Activated naive CD8-positive, alpha-beta T cell treated with anti-CD3 and anti-CD28 coated beads, Interleukin-2, amount 10 ng/mL, durations not matched to agents 7 days and 5 days (primary cell): ENCODE results near the gene TBL1X. TPM values are rescaled to one million over a fixed set of nuclear protein-coding genes. Genes with fewer than 3 reads are reported as not detected.

Source experiments
- ATAC-seq: fragments of 150-1000 bp; cut with Tn5 transposase; one replicate; pipeline ENCODE4 v1.10.0; 2021; ENCODE audit warnings: low read depth, moderate library complexity
- POLR2A ChIA-PET: fragments of 350-600 bp; sonication (Branson Sonifier 250); formaldehyde crosslinking; loops from one replicate; lab custom pipeline; 2021; ENCODE audit warnings: antibody characterized with exemption; lab: Charles Lee
- DNase-seq: peaks from one replicate; pipeline ENCODE4 v3.0.0; 2021
- H3K27ac Mint-ChIP-seq: one replicate; pipeline ENCODE4 v1.8.0; 2022; ENCODE audit warnings: mild to moderate bottlenecking, mixed read lengths
- H3K27me3 Mint-ChIP-seq: one replicate; pipeline ENCODE4 v1.8.0; 2022; ENCODE audit warnings: mild to moderate bottlenecking, moderate library complexity, mixed read lengths
- H3K36me3 Mint-ChIP-seq: one replicate; pipeline ENCODE4 v1.8.0; 2021; ENCODE audit warnings: mild to moderate bottlenecking, mixed read lengths
- H3K4me1 Mint-ChIP-seq: one replicate; pipeline ENCODE4 v1.8.0; 2021; ENCODE audit warnings: mixed read lengths
- H3K4me3 Mint-ChIP-seq: one replicate; pipeline ENCODE4 v1.8.0; 2022; ENCODE audit warnings: mild to moderate bottlenecking, moderate library complexity, mixed read lengths
- H3K9me3 Mint-ChIP-seq: one replicate; pipeline ENCODE4 v1.8.0; 2021; ENCODE audit warnings: mixed read lengths
- total RNA-seq, 2 experiments: library from RNA; stranded (reverse); gene quantifications; one replicate each; pipeline ENCODE4 v1.2.3, GENCODE V29; 2021

Gene TBL1X
- total RNA-seq, 2 experiments from 2014 or later = 29.7 to 31.1 TPM

- POLR2A ChIA-PET = no interaction called here
- H3K4me3 Mint-ChIP-seq = no peak overlapping the region
- peaks cover 7% of the 10 kb centered on the region for H3K36me3 Mint-ChIP-seq
- H3K4me1 Mint-ChIP-seq = peaks cover 16% of the 10 kb centered on the region
- no peaks in the 10 kb centered on the region for H3K27me3 Mint-ChIP-seq
- ATAC-seq (no peak), DNase-seq (no peak)
- H3K27ac Mint-ChIP-seq = no peak overlapping the region
- H3K9me3 Mint-ChIP-seq = peaks cover 3% of the 10 kb centered on the region
Measured at GRCh38 chrX:9537781-9538180, 72.9 kb downstream of the TBL1X start.

- H3K4me3 Mint-ChIP-seq = no peak overlapping the region
- no peaks in the 10 kb centered on the region for H3K27me3 Mint-ChIP-seq
- peaks cover 3% of the 10 kb centered on the region for H3K9me3 Mint-ChIP-seq
- DNase-seq = no peak
- H3K4me1 Mint-ChIP-seq = peaks cover 12% of the 10 kb centered on the region
- POLR2A ChIA-PET = no interaction called here
- peaks cover 7% of the 10 kb centered on the region for H3K36me3 Mint-ChIP-seq
- H3K27ac Mint-ChIP-seq = peak overlapping the region; percentile 60
- no peak for ATAC-seq
Measured at GRCh38 chrX:9538544-9539045, 73.7 kb downstream of the TBL1X start.

- Mint-ChIP-seq H3K27me3 (no peaks in the 10 kb centered on the region), H3K27ac (no peak overlapping the region)
Measured at GRCh38 chrX:9539605-9540387, 74.9 kb downstream of the TBL1X start.

GRCh38 chrX:9542106-9542760 lies 77.4 kb downstream of the TBL1X start:
- H3K36me3 Mint-ChIP-seq = peaks cover 9% of the 10 kb centered on the region
- H3K4me1 Mint-ChIP-seq = peaks cover 3% of the 10 kb centered on the region
- H3K9me3 Mint-ChIP-seq = peaks cover 3% of the 10 kb centered on the region
- no peak for ATAC-seq
- no peak overlapping the region for H3K4me3 Mint-ChIP-seq
- POLR2A ChIA-PET = no interaction called here
- DNase-seq = no peak
- no peak overlapping the region for H3K27ac Mint-ChIP-seq
- H3K27me3 Mint-ChIP-seq = no peaks in the 10 kb centered on the region

More at GRCh38 chrX:9539605-9540387, 74.9 kb downstream of the TBL1X start:
- peaks cover 3% of the 10 kb centered on the region for H3K9me3 Mint-ChIP-seq
- peaks cover 10% of the 10 kb centered on the region for H3K4me1 Mint-ChIP-seq
- no peak for ATAC-seq
- no peak for DNase-seq
- POLR2A ChIA-PET = no interaction called here
- peaks cover 7% of the 10 kb centered on the region for H3K36me3 Mint-ChIP-seq
- H3K4me3 Mint-ChIP-seq = no peak overlapping the region

GRCh38 chrX:9542761-9543111 lies 77.9 kb downstream of the TBL1X start:
- Mint-ChIP-seq H3K27me3 (no peaks in the 10 kb centered on the region), H3K4me3 (no peak overlapping the region), H3K36me3 (peaks cover 8% of the 10 kb centered on the region), H3K4me1 (peaks cover 3% of the 10 kb centered on the region), H3K9me3 (no peaks in the 10 kb centered on the region), H3K27ac (no peak overlapping the region)
- DNase-seq = no peak
- POLR2A ChIA-PET = no interaction called here
- ATAC-seq = no peak

- H3K4me3 Mint-ChIP-seq = no peak overlapping the region
- H3K4me1 Mint-ChIP-seq = peaks cover 3% of the 10 kb centered on the region
- H3K27ac Mint-ChIP-seq = no peak overlapping the region
Measured at GRCh38 chrX:9555354-9555753, 90.5 kb downstream of the TBL1X start.

GRCh38 chrX:9557091-9557490 lies 92.2 kb downstream of the TBL1X start:
- peaks cover 4% of the 10 kb centered on the region for H3K4me1 Mint-ChIP-seq

More at GRCh38 chrX:9555354-9555753, 90.5 kb downstream of the TBL1X start:
- peaks cover 10% of the 10 kb centered on the region for H3K36me3 Mint-ChIP-seq
- DNase-seq = no peak
- POLR2A ChIA-PET = no interaction called here
- no peak for ATAC-seq
- H3K27me3 Mint-ChIP-seq = no peaks in the 10 kb centered on the region
- peaks cover 2% of the 10 kb centered on the region for H3K9me3 Mint-ChIP-seq

GRCh38 chrX:9557521-9557920 lies 92.7 kb downstream of the TBL1X start:
- Mint-ChIP-seq H3K9me3 (peaks cover 2% of the 10 kb centered on the region), H3K4me3 (no peak overlapping the region), H3K36me3 (peaks cover 12% of the 10 kb centered on the region), H3K27me3 (no peaks in the 10 kb centered on the region), H3K27ac (peak overlapping the region; percentile 2), H3K4me1 (peaks cover 2% of the 10 kb centered on the region)
- ATAC-seq (no peak), DNase-seq (no peak)
- POLR2A ChIA-PET = no interaction called here

More at GRCh38 chrX:9557091-9557490, 92.2 kb downstream of the TBL1X start:
- no peak overlapping the region for H3K4me3 Mint-ChIP-seq
- peaks cover 12% of the 10 kb centered on the region for H3K36me3 Mint-ChIP-seq
- no peaks in the 10 kb centered on the region for H3K27me3 Mint-ChIP-seq
- no peak overlapping the region for H3K27ac Mint-ChIP-seq
- ATAC-seq (no peak), DNase-seq (no peak)
- POLR2A ChIA-PET = no interaction called here
- H3K9me3 Mint-ChIP-seq = peaks cover 2% of the 10 kb centered on the region

- Mint-ChIP-seq H3K4me3 (no peak overlapping the region), H3K9me3 (peaks cover 2% of the 10 kb centered on the region), H3K4me1 (peaks cover 4% of the 10 kb centered on the region), H3K36me3 (peaks cover 14% of the 10 kb centered on the region), H3K27ac (no peak overlapping the region), H3K27me3 (no peaks in the 10 kb centered on the region)
- POLR2A ChIA-PET = no interaction called here
- DNase-seq (no peak), ATAC-seq (no peak)
Measured at GRCh38 chrX:9558615-9559014, 93.8 kb downstream of the TBL1X start.

GRCh38 chrX:9560219-9560618 lies 95.4 kb downstream of the TBL1X start:
- Mint-ChIP-seq H3K9me3 (peaks cover 2% of the 10 kb centered on the region), H3K27ac (no peak overlapping the region), H3K4me1 (peaks cover 4% of the 10 kb centered on the region), H3K27me3 (no peaks in the 10 kb centered on the region), H3K4me3 (no peak overlapping the region), H3K36me3 (peaks cover 14% of the 10 kb centered on the region)
- POLR2A ChIA-PET = no interaction called here
- DNase-seq (no peak), ATAC-seq (no peak)

- DNase-seq (no peak), ATAC-seq (no peak)
- Mint-ChIP-seq H3K27me3 (no peaks in the 10 kb centered on the region), H3K4me1 (peaks cover 7% of the 10 kb centered on the region), H3K4me3 (no peak overlapping the region), H3K9me3 (peaks cover 2% of the 10 kb centered on the region), H3K27ac (no peak overlapping the region), H3K36me3 (peaks cover 14% of the 10 kb centered on the region)
- POLR2A ChIA-PET = no interaction called here
Measured at GRCh38 chrX:9561199-9561598, 96.3 kb downstream of the TBL1X start.

GRCh38 chrX:9562851-9563250 lies 98.0 kb downstream of the TBL1X start:
- POLR2A ChIA-PET = no interaction called here
- H3K4me1 Mint-ChIP-seq = peaks cover 18% of the 10 kb centered on the region

GRCh38 chrX:9566150-9566621 lies 101.3 kb downstream of the TBL1X start:
- no peaks in the 10 kb centered on the region for H3K9me3 Mint-ChIP-seq
- H3K4me3 Mint-ChIP-seq = peak overlapping the region; percentile 49
- no peak overlapping the region for H3K27ac Mint-ChIP-seq
- peak; percentile 66 for ATAC-seq
- H3K4me1 Mint-ChIP-seq = peaks cover 18% of the 10 kb centered on the region
- peaks cover 6% of the 10 kb centered on the region for H3K36me3 Mint-ChIP-seq
- POLR2A ChIA-PET = no interaction called here
- H3K27me3 Mint-ChIP-seq = no peaks in the 10 kb centered on the region
- DNase-seq = no peak

More at GRCh38 chrX:9562851-9563250, 98.0 kb downstream of the TBL1X start:
- H3K27me3 Mint-ChIP-seq = no peaks in the 10 kb centered on the region
- H3K9me3 Mint-ChIP-seq = no peaks in the 10 kb centered on the region
- H3K36me3 Mint-ChIP-seq = peaks cover 10% of the 10 kb centered on the region
- no peak for DNase-seq
- no peak overlapping the region for H3K4me3 Mint-ChIP-seq
- H3K27ac Mint-ChIP-seq = no peak overlapping the region
- no peak for ATAC-seq
